ENCODE measurements around the gene AR.
A peak's percentile ranks its signal among the peaks of the same experiment; 100 is the strongest.
"Not testable (repeated sequence)": the region's sequence is repeated elsewhere in the genome, so short reads cannot be mapped to it uniquely, and the experiment has no call there.

Gene AR

DNA sequence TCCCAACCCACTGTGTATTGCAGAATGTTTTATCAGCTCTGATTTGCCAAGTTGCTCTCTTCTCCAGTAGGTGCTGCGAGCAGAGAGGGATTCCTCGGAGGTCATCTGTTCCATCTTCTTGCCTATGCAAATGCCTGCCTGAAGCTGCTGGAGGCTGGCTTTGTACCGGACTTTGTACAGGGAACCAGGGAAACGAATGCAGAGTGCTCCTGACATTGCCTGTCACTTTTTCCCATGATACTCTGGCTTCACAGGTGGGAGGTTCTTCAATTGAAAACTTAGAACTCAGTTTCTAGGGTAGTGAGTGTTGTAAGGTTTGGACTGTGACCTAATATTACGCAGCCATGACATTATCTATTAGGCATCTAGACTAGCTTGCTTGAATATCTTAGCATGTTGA is 24.9 kb downstream of the AR start:
- no peak for DNase-seq (ENCODE audit: low read depth)

DNA sequence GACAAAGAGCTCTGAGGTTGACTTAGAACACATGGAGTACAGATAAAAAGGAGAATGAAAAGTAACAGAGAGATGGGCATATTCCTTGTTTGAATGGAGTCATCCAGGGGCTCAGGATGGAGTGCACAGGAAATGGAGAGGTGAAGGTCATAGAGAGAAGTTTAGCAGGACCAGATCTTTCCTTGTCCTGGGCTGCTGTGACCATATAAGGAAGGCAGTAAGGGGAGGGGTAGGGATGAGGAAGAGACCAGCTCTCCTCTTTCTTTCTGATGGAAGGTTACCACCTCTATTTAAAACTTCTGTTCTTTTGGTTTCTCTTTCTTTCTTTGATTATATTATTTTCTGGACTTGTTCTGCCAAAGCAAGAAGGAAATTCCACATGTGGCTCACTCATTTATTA is 27.0 kb downstream of the AR start:
- no peak for DNase-seq (ENCODE audit: low read depth)

DNA sequence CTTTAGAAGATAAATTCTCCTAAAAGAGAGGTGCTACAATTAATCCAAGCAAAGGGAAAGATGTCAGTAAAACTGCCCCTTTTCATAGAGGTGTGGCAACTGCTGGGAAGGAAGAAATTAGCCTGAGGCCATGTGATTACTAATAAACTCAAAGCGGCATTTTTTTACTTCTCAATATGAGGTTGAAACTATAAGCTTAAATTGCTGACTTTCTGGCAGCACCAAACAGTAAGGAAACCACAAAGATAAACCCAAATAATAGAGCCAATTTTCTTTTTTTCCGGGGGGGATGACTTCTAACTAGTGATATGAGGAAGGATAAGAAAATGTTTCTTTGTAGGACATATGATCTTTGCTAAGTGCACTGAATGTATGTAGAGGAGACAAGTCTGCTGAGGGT is 30.9 kb downstream of the AR start:
- DNase-seq (ENCODE audit: low read depth) = no peak

DNA sequence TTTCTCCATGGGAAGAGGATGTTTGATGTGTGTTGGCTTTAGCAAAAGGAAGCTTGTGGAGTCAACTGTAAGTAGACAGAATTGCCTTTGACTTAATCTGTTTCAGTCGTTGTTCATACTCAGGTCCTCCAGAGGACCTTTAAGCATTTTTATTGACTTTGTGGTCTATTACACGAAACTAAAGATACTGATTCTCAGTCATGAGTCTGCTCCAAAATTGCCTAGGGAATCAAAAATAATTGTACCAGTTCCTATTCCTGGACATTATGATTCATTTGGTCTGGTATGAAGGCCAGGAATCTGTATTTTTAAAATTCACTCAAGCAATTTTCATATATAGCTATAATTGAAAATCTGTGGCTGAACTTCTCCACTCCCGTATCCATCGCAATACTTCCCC is 38.6 kb downstream of the AR start:
- no peak for DNase-seq (ENCODE audit: low read depth)

DNA sequence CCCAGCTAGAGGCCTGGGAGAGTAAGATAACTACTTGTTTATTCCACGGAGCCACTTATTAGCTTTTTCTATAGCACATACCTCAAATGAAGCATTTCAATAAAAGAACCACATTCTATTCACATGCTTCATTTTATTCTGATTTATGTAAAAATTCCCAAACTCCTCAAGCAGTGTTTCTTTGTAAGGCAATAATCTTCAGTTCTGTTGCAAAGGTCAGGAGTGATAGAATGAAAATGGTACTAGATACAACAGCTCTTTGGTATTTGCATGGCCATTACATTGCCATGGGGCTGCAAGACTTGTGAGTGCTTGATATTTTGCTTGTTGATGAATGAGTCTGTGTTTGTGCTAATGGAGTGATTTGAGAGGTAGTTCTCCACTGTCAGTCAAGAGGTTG is 39.4 kb downstream of the AR start:
- DNase-seq (ENCODE audit: low read depth) = no peak

DNA sequence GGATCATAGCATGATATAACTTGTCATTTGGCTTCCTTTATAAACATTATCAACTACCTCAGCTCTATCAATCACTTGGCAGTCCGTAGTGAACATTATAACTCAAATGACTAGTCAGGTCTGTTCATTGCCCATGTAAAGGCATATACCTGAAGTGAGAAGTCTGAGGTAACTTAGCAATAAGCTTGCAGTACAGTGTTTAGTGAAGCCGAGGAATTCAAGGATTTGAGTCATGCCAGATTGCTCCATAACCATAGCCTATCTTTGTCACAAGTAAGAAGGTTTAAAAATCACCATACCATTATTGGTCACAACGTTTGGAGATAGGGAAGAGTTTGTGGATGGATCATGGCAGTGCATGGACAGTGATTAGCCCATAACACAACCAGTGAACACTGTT is 41.6 kb downstream of the AR start:
- no peak for DNase-seq (ENCODE audit: low read depth)

DNA sequence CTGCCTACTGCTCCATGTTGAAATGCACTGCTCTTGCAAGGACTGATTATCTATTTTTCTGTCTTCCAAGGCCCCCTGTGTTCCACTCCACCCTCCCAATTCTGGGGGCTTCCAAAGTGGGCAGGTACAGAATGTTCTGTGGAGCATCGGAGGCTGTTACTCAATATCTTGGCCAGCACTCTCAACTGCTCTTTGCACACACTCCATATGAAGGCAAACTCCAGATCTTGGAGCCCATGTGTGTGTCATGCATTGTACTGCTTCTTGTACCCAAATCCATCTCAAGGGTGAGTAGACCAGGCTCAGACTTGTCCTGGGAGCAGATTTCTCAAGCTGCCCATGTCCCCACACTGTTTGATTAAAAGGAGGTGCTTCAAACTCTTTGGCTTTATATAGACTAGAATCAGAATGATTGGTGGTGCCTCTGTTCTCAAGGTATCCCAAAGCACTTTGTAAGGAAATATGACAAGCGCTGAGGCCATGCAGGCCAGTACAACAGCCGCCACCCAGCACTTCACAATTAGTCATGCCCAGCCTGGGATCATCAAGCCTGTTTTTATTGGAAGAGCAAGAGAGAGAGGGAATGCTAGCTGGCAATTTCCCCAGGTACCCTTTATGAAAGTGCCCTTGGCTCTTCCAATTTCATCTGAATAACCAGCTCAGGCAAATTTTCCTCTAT is 44.3 kb downstream of the AR start:
- no peak for DNase-seq (ENCODE audit: low read depth)

DNA sequence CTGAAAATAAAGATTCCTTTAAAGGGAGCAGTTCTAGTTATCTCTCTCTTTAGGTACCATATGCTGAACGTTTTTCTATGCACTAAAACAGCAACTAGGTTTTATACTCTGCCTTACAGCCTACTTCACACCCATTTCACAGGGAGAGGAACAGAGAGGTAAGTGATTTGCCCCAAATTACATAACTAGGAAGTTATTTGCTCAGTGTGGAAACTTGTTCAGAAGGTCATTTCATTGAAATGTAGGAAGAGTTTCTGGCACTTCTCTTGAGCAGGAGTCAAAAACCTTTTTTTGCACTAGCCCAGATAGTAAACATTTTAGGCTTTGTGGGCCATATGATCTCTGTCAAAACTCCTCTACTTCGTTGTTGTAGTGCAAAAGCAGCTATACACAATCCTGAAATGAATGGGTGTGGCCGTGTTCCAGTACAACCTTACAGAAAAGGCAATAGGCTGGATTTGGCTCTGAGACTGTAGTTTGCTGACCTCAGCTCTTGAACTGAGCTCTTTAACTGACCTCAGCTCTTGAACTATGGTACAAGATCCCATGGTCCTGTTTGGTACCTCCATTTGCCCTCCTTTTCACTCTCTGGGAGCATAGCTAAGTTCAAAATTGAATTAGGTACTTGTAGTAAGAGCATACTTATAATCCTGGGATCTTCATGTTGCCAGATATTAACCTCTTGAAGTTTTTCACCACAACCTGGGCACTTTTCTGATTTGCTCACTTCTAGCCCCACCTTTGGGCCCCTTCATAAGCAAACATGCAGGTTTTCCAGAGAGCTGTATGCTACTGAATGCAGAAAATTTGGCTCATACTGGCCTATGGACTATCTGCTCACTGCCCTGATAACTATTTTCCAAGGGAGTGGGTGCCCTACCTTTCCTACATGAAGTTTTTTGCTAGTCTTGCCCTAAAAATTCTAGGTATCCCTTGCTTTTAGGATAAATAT is 53.3 kb downstream of the AR start:
- DNase-seq (ENCODE audit: low read depth) = no peak

DNA sequence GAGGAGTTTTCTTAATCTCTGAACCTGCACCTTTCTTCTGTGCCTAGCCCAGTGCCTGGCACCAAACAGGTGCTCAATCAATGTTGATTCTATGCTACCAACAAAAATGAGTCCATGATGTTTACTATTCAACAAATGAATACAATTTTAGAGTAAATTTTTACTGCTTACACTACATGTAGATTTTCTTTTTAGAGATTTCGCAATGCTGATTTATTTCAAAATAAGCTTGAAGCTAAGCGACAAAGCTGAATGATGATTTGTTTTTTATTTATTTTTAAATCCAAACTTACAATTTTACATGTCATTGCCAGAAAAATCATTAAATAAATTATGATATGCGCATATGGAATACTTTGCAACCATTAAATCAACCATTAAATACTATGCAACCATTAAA is 55.7 kb downstream of the AR start:
- DNase-seq (ENCODE audit: low read depth) = no peak

DNA sequence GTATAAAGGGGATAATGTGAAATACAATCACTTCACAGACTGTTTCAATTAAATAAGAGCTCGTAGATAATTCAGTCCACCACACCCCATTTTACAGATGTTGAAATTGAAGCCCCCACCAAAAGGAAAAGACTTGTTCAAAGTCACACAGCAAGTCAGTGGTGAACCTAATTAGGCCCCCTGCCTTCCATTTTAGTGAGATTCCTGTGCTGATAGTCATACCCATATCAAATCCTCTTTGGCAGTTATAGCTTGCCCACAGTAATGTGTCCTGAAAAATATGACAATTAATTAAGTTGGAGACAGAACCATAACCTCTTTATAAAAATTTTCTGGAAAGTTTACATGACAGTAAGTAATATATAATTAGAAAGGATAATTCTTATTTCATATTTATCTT is 58.0 kb downstream of the AR start:
- no peak for DNase-seq (ENCODE audit: low read depth)

DNA sequence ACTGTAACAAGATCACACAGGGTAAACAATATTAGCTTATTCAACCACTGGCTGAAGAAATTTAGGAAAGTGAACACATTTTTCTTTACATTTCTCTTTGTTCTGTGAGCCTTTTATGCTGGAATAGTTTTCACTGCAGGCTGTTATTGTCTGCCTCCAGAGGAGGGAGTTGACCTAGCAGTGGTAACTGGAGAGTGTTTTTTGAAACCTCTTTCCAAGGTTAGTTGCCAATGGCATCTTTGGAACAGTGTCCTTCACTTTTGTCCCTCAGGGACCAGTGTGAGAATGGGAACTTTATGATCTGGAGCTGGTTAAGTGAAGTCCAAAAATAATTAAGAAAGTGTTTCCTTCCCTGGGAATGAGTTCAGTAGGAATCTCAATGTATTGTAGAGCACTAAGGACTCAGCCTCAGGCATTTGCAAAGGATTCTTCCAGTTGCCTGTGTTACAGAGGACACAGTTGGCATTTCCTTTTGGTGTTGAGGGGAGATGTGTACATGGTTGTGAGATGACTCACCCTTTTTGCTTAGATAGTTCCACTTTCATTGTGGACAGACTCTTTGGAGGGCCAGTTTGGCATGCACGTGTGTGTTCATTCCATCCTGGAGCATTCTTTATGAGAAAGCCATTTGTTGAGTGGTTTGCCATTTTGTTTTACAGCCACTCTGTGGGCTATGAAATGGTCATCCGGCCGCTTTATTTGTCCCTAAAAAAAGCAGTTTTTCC is 61.3 kb downstream of the AR start:
- DNase-seq (ENCODE audit: low read depth) = peak; percentile 68

DNA sequence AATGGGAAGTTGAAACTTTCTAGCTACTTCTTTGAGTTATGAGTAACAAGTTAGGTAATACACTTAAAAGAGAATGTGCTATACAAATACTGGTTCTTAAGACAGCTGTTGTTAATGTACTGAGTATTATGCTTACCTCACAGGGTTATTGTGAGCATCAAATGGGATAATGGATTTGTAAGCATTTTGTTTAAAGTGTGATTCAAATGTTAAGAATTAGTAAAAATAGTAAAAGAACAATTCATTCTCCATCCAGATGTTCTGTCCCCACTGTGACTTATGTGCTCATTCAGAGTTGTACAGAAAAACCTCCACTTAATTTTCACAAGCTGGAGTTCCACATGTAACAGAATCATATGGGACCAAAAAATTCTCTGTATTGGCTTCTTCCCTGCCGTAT is 63.6 kb downstream of the AR start:
- no peak for DNase-seq (ENCODE audit: low read depth)

DNA sequence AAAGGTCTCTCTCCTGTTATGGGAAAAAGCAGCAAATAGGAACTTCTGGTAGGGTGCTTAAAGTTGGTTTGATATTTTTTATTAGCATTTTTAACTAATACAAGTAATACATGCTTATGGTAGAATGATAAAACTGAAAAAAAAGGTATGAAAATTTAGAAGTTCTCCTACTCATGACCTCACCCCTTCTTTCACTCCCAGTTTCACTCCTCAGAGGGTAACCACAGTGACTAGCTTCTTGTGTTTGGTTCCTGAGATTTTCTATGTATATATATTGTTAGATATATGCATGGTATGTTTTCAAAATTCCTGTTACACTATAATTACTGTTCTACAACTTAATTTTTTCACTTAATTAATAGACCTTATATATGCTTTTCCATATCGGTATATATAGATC is 66.5 kb downstream of the AR start:
- DNase-seq (ENCODE audit: low read depth) = no peak

DNA sequence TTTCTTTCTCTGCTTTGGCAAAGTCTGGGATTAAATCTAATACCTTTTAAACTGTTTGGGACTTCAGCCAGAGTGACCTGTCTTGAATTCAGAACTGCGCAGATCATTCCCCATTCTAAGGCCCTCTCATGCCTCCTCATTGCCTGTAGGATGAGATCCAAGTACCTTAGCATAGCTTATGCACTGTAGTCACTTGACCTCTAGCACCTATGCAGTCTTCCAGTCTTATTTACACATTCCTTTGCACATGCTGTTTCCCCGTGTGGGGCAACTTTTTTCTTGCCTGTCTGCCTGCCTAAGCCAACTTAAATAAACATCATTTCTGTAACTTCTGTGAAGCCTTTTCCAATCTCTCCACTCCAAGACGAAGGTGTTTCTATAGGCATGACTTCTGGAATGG is 68.4 kb downstream of the AR start:
- DNase-seq (ENCODE audit: low read depth) = no peak

DNA sequence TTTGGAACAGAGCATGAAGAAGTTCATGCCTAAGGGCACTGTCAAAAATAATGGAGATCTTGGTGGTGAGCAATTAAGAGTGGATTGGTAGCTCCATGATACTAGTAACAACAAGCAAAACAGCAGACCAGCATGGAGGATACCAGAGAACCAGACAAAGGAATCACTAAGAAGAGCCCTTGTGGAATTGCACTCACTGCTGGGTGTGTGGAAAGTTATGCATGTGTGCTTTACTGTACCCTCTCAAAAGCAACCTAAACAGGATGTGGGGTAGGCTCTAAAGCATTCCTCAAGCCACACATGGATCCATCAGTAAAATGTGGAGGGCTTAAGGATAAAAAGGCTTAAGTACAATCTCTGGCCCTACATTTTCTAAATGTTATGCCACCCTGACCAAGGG is 69.5 kb downstream of the AR start:
- DNase-seq (ENCODE audit: low read depth) = no peak

DNA sequence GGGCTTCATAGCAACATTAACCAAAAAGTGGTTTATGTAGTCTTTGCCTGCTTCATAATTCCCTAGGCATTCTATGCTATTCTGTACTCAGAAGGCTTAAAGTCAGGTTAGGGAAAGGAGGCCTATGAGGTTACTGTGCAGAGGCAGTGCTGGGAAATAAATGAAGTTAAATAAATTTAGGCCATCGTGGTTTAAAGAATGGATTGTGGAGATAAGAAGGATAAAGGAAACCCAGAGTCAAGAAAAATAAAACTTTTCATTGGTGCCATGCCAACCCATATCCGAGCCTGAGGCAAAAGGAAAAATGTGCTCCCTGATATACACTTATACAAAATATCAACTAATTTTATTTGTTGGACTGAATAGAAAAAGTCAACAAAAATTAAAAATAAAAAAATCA is 70.2 kb downstream of the AR start:
- DNase-seq (ENCODE audit: low read depth) = no peak

DNA sequence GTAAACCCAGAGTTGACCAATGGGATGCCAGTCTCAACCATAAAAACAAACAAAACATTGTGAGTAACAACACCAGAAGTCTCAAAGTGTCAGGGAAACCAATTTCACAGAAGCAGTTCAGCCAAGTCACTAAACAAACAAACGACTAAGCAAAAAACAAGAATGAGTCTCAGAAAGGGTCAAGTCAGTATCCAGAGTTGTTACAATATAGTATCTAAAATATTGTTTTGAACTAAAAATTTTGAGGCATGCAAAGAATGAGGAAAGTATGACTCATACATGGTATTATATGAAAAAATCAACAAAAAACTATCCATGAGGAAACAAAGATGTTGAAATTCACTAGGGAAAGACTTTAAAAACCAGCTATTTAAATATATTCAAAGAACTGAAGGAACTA is 70.6 kb downstream of the AR start:
- DNase-seq (ENCODE audit: low read depth) = peak; percentile 11

DNA sequence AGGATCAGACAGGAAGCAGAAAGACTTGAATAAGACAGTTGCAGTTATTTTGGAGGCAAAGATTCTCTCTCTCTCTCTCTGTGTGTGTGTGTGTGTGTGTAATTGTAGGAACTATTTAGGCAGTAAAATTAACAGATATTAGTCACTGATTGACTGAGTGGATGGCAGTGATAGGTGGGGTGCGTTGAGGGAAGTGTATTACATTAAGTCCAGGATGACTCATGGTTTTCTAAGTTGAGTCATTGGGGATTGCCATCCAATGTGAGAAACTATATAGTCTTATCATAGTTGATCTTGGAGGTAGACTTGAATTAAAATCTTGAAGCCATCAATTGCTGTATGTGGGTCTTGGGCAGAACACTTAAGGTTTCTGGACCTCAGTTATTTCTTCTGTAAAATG is 75.4 kb downstream of the AR start:
- no peak for DNase-seq (ENCODE audit: low read depth)

DNA sequence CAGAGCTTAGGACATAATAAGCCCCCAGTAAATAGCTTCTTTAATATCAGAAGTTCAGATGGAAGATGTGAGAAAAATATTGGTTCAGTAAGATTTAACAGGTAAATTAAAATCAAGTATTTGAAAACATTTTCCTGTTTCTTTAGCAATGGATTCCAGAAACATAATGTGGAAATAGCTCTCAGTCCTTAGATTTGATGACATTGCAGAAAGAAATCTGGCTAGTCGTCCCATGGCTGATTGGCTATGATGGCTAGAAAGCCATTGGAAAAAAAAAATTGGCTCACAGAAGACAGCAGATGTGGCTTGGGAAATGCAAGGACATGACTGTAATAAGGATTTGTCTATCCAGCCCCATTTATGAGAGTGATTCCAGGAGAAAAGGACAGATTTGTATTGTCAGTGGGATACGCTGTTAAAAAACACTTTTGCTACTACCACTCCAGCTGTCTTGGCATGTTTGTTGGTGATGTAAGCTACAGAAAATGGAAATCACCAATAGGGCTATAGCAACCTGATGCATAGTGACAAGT is 78.3 kb downstream of the AR start:
- DNase-seq (ENCODE audit: low read depth) = no peak

DNA sequence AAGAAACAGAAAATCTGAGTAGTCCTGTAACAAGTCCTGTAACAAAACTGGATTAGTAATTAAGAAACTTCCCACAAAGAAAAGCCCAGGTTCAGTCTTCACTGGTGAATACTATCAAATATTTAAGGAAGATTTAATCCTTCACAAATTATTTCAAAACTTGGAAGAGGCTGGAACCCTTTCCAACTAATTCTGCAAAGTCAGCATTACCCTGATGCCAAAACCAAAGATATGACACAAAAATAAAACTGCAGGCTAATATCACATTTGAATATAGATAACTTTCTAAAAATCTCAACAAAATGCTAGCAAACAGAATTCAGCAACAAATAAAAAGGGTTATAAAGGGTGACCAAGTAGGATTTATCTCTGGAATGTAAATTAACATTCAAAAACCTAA is 80.5 kb downstream of the AR start:
- DNase-seq (ENCODE audit: low read depth) = no peak

DNA sequence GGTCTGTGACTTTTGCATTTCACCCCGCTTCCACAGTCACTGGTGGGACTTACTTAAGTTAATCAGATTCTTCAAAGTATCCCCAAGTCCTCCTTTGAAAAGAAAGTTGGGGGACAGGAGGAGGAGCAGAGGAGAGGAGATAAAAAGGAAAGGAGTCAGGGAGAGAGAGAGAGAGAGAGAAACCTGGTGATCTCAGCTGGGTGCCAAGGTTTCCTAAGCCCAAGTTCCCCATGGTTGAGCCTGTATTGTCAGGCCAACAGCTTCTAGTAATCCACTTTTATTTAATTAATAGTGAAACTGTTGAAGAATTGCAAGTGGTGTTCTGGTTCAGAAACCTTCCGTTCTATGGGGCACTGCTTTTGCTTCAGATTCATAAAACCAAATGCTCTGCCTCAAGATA is 91.6 kb downstream of the AR start:
- DNase-seq (ENCODE audit: low read depth) = no peak

DNA sequence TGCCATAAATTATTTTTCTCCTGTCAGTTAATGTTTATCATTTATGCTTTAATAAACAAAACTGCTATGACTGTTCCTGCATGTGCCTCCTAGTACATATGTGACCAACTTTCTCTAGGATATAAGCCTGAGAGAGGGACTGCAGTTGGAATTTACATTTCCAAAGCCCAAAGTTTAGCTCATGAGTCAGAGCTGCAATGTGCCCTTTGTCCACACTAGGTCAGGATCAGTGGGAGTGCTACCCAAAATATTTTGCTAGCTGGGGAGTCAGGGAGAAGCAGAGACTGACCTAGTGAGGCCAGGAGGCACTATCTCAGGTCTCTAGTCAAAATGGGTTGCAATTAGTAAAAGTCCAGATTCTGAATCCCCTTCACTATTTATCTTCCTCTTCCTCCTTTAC is 92.7 kb downstream of the AR start:
- DNase-seq (ENCODE audit: low read depth) = no peak

DNA sequence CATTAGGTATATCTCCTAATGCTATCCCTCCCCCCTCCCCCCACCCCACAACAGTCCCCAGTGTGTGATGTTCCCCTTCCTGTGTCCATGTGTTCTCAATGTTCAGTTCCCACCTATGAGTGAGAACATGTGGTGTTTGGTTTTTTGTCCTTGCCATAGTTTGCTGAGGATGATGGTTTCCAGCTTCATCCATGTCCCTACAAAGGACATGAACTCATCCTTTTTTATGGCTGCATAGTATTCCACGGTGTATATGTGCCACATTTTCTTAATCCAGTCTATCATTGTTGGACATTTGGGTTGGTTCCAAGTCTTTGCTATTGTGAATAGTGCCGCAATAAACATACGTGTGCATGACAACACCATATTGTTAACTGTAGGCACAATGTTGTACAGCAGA is 93.5 kb downstream of the AR start:
- DNase-seq (ENCODE audit: low read depth) = not testable (repeated sequence)

All from GM04503 (cell line).